ENCODE data around the gene CCDC182.

CCDC182 gene

DNA sequence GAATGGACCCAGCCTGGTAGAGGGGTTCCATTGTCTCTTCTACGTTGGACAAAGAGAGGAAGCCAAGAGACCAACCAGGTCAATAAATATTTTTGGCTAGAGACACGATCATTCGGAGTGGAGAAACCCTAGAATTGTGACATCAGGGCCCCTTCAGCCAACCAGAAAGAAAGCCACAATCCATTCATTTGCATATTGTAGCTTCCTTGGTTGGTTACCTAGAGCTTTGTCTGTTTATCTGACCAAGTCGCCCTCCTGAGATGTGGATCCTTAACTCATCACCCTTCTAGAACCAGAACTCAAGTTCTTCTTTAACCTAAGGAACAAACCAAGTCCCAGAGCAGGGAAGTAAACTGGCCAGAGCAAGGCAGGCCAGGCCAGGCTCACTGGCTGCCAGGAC, at the start of gene CCDC182:
TSS of gene CCDC182 (minus strand) at position 58 of the 400 bp plus-strand sequence. CDS start at position 31, 27 bp downstream.
- no peak for DNase-seq

GRCh38 chr17:57794841-57795240, 49.7 kb upstream of the CCDC182 start:
- DNase-seq = no peak

DNA sequence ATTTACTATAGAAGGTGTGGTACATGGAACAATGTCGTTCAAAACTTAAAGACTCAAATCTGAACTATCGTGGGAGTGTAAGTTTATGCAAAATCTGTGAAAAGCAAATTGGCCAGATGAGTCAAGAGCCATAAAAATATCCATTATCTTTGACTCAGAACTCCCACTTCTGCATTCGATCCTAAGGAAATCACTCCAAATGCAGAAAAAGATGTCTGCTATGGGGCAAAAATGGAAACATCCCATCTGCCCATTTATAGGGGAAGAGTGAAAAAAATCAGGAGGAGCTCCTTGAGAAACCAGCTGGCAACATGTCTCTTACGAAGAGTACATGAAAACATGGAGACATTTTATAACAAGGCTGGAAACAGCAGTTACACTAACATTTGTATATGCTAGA, 43.6 kb upstream of the CCDC182 start:
- no peak for DNase-seq

DNA sequence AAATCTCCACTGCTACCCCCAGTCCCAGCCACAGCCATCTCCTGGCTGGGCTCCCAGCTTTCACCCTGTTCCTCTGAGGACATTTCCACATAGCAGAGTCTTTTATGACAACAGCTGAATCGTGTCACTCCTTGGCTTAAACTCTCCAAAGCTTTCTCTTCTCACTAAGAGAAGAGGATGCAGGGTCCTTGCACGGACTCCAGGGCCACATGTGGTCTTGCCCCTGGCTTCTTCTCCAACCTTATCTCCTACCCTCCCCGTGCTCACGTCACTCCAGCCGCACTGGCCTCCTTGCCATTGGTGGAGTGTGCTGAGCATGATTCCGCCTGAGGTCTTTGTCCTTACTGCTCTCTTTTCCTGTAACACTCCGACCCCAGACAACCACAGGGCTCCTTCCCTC, 39.9 kb upstream of the CCDC182 start:
- no peak for DNase-seq

DNA sequence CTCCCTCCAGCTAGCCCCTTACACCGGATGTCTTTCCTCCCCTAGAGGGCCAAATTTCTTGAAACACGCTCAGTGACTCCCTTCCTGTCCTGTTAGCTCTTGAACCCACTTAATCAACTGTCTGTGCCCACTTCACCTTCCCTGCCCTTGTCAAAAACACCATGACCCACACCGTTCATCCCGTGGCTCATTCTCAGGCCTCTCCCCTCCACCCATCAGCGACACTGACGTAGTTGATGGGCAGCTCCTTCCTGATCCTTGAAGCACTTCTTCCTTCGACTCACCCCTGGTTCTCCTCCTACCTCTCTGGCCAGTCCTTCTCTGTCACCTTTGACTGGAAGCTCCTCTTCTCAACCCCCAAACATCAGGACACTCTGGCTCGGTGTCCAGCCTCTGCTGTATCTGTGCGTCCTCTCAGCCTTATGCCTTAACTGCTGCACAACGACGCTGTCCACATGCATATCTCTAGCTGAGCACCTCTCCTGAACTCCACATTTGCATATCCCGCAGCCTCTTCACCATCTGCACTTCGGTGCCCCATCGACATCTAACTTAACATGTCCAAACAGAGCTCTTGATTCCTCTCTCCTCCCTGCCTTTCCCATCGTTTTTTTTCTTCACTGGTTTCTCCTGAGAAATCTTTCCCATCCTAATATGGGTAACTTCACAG, 39.3 kb upstream of the CCDC182 start:
- DNase-seq = no peak

- peak; percentile 69 for DNase-seq
Observed at GRCh38 chr17:57783338-57783742, 38.2 kb upstream of the CCDC182 start.

- DNase-seq = no peak
Observed at GRCh38 chr17:57782647-57783337, 37.7 kb upstream of the CCDC182 start.

DNA sequence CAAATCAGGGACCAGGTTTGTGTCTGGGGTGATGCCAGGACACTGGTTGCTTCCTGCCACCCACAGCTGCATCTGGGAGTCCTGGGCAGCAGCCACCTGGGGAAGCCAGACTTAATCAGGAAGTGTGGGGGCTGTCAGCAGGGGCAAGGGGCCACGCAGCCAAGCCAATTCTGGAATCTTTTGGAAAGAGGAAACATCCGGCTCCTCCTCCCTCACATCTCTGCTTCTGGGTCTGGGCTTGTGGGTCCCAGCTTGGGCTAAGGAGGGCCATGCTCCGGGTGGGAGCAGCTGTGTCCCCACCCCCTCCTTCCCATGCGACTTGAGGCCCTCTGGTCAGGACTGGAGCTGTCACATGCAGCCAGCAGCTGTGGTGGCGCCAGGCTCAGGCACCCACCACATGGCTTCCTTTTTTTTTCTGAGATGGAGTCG, 37.0 kb upstream of the CCDC182 start:
- DNase-seq = peak; percentile 53 to 54

GRCh38 chr17:57781386-57782061, 36.4 kb upstream of the CCDC182 start:
- no peak for DNase-seq

DNA sequence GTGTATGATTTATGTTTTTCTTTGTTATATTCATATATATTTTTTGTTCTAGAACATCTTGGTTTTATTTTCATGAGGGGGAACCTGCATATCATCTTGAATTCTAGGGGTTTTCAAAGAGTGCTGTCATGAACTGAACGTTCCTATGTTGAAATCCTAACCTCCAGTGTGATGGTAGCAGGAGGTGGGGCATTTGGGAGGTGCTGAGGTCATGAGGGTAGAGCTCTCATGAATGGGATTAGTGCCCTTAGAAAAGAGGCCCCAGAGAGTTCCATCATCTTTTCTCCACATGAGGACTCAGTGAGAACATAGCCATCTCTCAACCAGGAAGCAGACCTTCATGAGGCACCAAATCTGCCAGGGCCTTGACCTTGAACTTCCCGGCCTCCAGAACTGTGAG, 34.6 kb upstream of the CCDC182 start:
- no peak for DNase-seq

DNA sequence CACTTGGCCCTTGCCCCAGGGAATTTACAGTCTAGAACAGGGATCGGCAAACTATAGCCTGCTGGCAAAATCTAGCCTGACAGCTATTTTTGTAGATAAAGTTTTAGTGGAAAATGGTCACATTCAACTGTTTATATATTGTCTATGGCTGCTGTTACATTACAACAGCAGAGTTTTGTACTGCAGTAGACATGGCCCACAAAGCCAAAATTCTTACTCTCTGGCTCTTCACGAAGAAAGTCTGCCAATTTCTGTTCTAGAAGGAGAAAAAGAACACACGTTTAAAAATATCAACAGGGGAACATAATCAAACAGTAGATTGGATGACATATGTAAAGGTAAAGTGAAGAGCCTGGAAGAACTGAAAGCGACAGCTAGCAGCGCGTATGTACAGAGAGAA, 33.2 kb upstream of the CCDC182 start:
- DNase-seq = no peak

DNA sequence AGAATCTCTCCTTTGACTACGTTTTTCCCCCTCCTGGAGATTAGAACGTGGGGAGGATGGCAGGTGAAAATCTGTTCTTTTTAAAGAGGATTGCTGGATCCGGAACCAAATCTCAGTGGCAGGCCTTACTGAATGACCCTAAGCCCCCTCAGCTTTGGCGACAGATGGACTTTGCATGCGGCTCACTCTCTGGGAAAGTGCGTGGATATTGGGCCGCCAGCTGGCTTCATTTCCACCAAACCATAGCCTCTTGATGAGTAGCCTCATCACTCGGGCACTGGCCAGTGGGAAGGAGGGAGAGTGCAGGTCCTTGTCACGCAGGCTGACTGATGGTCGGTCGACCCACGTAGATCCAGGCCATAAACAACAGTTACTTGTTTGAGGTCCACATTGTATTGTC, 31.3 kb upstream of the CCDC182 start:
- no peak for DNase-seq

DNA sequence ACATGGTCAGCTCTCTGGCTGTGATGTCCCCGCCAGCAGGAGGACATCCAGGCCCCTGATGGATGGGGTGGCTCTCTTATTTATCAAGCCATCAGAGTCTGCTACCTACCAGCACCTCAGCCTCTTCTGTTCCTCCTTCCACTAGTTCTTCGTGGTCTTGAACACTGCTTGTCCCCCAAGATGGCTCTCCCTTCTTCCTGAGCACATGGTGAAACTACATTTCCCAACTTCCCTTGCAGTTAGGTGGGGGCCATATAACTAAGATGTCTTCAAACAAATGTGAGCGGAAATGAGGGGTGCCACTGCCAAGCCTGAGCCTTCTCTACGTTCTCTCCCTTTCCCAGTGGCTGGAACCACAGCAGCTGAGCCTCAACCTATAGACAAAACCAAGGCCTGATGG, 29.8 kb upstream of the CCDC182 start:
- DNase-seq = no peak

GRCh38 chr17:57773557-57773956, 28.5 kb upstream of the CCDC182 start:
- peak in 1 of 2 experiments; percentile 29 for DNase-seq

- peak; percentile 31 to 43 for DNase-seq
Observed at GRCh38 chr17:57772774-57773173, 27.7 kb upstream of the CCDC182 start.

- DNase-seq = no peak
Observed at GRCh38 chr17:57767561-57767960, 22.5 kb upstream of the CCDC182 start.

- peak; percentile 31 to 53 for DNase-seq
Observed at GRCh38 chr17:57766318-57766943, 21.3 kb upstream of the CCDC182 start.

DNA sequence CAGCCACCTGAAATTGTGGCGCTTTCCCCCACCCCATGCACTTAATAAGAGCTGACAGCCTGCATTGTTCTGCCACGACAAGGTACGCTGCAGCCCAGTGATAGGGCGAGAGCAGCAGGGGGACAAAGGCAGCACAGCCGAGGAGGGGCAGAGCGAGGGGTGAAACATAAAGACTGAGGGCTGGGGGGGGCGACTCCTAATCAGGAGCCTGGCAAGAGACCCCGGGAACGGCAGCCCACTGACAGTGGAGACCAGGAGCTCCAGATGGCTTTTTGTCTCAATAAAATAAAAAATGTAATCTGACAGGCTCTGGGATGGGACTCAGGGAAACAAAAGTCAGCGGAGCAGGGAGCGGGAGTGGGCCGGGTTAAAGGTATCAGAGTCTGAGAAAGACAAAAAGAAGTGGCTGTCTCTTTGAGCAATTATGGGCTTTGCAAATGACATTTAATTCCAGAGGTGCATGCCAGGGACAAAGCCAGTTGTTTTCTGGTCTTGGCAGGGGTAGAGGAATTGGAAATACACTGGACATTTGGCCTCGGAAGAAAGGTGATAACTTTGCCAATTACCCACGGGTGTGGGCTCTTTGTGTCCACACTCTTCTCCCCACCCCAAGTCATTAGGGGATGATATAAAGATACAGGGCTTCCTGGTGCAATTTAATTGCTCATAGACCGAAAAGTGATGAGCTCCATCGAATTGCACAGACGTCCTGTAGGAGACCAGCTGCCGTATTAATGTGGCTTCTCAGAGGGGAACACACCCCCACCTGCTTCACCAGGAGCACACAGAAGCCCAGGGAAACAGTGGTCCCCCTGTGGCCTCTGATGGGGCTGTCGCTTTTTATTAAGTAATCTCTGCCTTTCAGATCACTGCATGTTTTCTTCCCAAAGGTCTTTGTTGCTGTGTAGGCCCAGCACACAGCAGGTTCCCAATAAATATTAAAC, 17.6 kb upstream of the CCDC182 start:
- DNase-seq = no peak

DNA sequence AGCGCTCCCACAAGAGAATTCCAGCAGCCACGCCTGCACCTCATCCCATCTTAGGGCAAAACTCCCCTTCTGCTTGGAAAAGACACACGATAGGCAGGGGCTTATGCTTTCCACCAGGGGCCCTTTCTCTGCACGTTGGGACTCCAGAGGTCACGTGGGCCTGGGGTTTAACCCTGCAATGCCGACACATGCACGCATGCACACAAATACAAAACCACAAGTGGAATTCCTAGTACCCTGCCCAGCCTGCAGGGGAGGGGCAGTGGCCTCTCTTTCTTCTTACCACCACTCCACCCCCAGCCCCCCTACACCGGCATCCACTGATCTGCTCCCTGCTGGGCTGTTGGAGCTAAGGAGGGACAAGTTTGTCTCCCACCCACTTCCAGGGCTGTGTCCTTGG, 16.8 kb upstream of the CCDC182 start:
- DNase-seq = no peak

GRCh38 chr17:57760046-57760445, 14.9 kb upstream of the CCDC182 start:
- no peak for DNase-seq

DNA sequence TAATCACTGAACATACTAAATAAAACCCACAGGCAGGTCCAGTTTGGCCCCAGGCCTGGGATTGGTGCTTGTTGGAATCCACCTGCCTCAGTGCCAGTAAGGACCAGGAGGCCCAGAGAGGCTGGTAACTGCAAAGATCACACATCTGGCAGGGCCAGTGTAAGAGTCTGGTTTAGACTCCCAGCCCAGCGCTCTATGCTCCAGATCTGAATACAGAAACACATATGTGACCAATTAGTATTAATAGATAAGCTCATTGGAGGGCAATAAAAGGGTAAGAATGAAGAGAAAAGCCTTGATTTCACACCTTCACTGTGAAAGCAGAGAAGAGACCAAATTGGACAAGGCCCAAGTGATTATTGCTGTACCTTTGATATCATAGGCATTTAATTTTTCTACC, 13.6 kb upstream of the CCDC182 start:
- no peak for DNase-seq

DNA sequence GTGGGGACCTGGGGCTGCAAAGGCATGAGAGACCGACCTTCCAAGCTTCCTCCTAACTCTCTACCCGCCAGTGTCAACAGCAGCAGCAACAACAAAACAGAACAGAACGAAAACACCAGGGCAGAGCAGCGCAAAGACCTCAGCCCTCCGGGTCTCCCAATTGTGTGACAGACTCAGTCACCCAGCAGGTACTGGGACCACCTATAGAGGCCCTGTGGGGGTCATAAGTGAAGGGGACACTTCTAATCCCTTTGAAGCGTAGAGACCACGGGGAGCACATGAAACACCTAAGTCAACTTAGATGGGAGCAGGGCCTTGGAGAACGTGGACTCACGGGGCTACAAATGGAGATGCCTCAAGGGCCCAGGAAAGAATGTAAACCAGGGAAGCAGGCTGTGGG, 12.6 kb upstream of the CCDC182 start:
- no peak for DNase-seq

Data from Kasumi-1 (cell line).